ENCODE results near the gene INTS11.
A peak's percentile ranks its signal among the peaks of the same experiment; 100 is the strongest.

The INTS11 gene

GRCh38 chr1:1310476-1311053 is 13.9 kb downstream of the INTS11 start:
- DNase-seq: no peak

DNA sequence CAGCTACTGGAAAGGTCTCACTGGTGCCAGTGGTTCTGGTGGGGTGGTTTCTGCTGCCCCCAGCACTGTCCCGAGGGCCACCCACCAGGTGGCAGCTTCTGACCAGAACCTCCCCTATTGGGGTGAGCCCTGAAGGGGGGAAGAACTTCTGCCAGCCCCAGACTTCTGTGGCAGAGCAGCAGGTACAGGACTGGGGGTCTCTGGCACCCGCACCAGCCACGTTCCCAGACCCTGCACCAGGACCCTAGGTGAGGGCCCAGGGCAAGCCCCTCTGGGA is 14.4 kb downstream of the INTS11 start:
- DNase-seq: no peak

GRCh38 chr1:1309251-1310108 is 15.0 kb downstream of the INTS11 start:
- no peak for DNase-seq

- no peak for DNase-seq
These were observed 15.7 kb downstream of the INTS11 start for GRCh38 chr1:1308756-1309250.

GRCh38 chr1:1307923-1308755 is 16.3 kb downstream of the INTS11 start, which contains the start of the genes ACAP3 and PUSL1:
Gene ACAP3 (minus strand): TSS chr1:1307930. CDS start chr1:1307815, 115 bp downstream.
Gene PUSL1 (plus strand): TSS chr1:1308597. CDS start chr1:1308644, 47 bp downstream.
- peak; percentile 91 for DNase-seq

- no peak for DNase-seq
These were observed 17.1 kb downstream of the INTS11 start for GRCh38 chr1:1307261-1307922.

GRCh38 chr1:1306661-1307260 is 17.7 kb downstream of the INTS11 start:
- no peak for DNase-seq

- no peak for DNase-seq
These were observed 18.3 kb downstream of the INTS11 start for GRCh38 chr1:1306070-1306660.

- DNase-seq: peak; percentile 70
These were observed 19.0 kb downstream of the INTS11 start for GRCh38 chr1:1305300-1306069.

- DNase-seq: no peak
These were observed 19.8 kb downstream of the INTS11 start for GRCh38 chr1:1304331-1305299.

- DNase-seq: no peak
These were observed 20.7 kb downstream of the INTS11 start for GRCh38 chr1:1303736-1304135.

DNA sequence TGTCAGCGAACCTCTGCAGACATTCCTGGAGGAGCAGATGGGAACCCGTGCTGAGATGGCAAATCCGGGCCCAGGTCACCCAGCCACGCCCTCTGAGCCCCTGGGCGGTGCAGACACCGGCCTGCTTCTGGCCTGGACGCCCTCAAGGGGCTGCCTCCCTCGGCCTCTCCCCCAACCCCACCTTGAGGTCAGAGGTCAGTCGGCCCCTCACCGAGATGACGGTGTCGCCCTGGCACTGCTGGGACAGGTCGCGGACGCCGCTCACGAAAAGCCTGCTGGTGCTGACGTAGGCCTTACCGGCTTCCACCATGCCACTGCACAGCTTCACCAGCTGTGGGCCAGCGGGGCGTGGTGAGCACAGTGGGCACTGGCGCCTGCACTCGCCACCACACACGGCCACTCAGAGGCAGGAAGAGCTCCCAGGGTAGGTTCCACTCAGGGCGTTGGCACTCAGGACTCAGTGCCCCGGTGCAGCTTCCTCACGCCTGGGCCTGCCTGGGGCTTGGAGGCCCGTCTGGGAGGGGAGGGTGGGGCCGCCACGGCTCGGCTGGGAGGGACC is 21.4 kb downstream of the INTS11 start:
- no peak for DNase-seq

- no peak for DNase-seq
These were observed 22.4 kb downstream of the INTS11 start for GRCh38 chr1:1302006-1302430.

DNA sequence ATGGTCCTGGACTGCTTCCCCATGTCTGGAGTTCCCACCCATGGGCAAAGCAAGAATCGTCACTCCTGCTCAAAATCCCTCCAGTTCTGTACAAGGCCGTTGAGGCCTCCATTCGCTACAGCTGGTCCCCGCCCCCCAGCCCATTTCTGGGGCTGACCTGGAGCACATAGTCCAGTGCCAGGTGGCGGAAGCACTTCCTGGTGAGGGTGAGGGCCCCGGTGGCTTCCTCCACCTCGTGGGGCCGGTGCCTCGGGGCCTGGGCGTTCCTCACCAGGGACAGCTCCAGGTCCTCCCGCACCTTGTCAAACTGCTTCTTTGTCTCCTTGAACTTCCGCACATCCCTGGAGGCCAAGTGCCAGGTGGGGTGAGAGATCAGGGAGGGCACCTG is 24.1 kb downstream of the INTS11 start:
- DNase-seq: no peak

DNA sequence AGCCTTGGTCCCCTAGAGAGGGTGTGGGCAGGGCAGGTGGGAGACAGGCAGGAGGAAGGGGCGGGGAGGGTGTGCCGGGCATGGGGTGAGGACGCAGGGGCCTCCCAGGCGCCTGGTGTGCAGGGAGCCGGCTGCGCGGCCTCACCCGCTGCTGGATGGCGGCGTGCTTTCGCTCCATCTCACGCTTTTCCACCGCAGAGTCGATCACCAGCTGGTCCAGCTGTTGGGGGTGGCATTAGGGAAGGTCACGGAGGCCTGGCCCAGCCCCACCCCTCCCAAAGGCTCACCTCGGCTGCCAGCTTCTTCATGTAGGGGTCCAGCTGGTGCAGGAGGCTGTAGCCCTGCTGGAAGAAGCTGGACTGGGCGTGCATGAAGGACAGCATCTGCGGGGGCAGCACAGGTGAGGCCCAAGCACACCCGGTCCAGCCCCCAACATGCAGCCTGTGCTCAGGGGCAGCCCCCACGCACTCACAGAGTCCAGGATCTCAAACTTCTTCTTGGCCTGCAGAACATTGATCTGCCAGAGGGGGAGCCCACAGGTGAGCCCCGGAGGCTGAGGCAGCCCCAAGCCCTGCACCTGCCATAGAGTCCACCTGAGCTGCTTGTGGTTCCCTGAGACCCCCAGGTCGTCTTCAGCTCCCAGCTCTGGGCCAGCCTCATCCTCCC is 24.6 kb downstream of the INTS11 start:
- DNase-seq: peak; percentile 33

DNA sequence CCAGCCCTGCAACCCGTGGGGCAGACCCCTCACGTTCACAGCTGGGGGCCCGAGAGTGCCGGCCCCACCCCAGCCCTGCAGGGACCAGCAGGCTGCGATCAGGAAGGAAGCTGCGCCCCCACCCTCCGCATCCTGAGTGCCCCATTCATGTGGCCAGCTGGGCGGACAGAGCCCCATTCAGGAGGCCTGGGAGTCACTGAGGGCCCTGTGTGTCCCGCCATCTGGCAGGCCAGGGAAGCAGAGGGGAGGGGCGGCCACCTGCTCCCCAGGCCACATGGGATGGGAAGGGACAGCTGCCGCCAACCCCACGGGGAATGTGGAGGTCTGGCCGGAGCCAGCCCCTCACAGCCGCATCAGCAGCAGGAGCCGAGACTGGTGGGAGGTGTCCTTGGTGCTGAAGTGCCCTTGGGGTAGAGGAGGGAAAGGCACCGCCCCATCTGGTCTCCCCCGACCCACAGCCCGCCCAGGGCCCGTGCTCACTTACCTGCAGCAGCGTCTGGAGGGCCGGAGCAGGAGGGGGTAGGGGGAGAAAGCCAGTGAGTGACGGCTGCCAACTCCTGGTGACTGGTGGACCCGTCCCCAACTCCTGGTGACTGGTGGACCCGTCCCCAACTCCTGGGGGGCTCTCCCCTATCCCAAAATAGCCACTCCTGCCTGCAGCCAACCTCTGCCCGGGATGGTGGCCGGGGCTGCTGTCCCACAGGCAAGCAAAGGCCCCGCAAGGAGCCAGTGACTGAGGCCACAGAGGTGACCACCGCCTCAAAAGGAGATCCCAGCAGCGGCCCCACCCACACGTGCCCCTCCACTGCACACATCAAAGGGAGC is 25.4 kb downstream of the INTS11 start:
- DNase-seq: no peak

DNA sequence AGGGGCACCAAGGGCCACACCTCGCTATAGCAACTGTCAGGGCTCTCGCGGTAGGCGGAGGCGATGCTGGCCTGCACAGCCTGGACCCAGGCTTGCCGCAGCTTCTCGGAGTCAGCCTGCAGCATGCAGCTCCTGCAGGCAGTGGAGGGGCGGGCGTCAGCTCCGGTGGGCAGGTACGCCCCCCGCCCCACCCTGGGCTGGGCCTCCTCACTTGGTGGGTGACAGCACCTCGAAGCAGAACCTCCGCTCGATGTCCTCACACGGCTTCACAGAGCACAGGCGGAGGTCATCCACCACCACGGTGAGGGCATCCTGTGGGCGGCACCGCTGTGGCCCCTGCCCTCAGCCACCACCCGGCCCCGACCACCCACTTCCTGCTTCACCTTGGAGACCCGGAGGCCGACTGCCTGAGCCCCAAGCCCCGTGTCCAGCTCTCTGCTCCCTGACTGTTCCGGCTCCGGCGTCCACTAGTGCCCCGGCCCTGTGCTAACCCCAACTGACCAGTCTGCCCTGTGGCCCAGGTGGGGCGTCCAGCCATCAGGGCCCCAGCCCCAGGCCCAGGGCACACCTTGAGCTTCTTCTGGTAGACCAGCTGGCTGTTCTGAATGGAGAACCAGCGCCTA is 26.5 kb downstream of the INTS11 start:
- DNase-seq: no peak
